HL-60 (cell line): Measurements from ENCODE around the gene IFT81.

Experiments
- CTCF ChIP-seq: IDR thresholded peaks from one replicate; pipeline ENCODE4 v1.5.1; 2011; ENCODE audit warnings: low read length, control low read depth, inconsistent platforms; ENCODE audit not compliant: insufficient read depth
- GABPA ChIP-seq: IDR thresholded peaks from 2 replicates; pipeline ENCODE4 v1.6.1; 2012; ENCODE audit warnings: low read depth

- no peak for TF ChIP-seq GABPA
- TF ChIP-seq CTCF = no peak
Observed at GRCh38 chr12:110102255-110102654, 21.9 kb upstream of the IFT81 start.
